ENCODE results near the gene FNIP2. TPM values are rescaled to one million over a fixed set of nuclear protein-coding genes. Genes with fewer than 3 reads are reported as not detected.

Gene FNIP2
- total RNA-seq, 1 experiment from 2014 or later = 15.8 TPM

- no peak for DNase-seq
- H3K4me3 ChIP-seq (ENCODE audit: low read depth, low read length) = no peak overlapping the region
- H3K4me1 ChIP-seq = no peaks in the 10 kb centered on the region
- no peaks in the 10 kb centered on the region for H3K36me3 ChIP-seq (ENCODE audit: control insufficient read depth, insufficient read depth, low read length)
- H3K4me3 Mint-ChIP-seq (ENCODE audit: unreplicated experiment) = no peak overlapping the region
- H3K36me3 Mint-ChIP-seq (ENCODE audit: insufficient read depth, unreplicated experiment) = no peaks in the 10 kb centered on the region
- ChIA-PET CTCF (no interaction called here), POLR2A (no interaction called here)
- TF ChIP-seq CTCF (IDR thresholded peaks at IDR 0.05; ENCODE audit: insufficient read depth in 1 of 2, low read depth in 1 of 2, low read length in 1 of 2, severe bottlenecking in 1 of 2, unreplicated experiment in 1 of 2) = no peak
- intact Hi-C loops (cut with micrococcal nuclease; ENCODE audit: unreplicated experiment) = no loop called here
- no peaks in the 10 kb centered on the region for H3K27me3 Mint-ChIP-seq (ENCODE audit: insufficient read depth, unreplicated experiment)
- no peak overlapping the region for H3K27ac Mint-ChIP-seq (ENCODE audit: unreplicated experiment)
- no TSS peak for BruUV-seq (replicated peaks)
- H3K9me3 ChIP-seq = no peaks in the 10 kb centered on the region
- no peaks in the 10 kb centered on the region for H3K9me3 Mint-ChIP-seq (ENCODE audit: unreplicated experiment)
- H3K4me1 Mint-ChIP-seq (ENCODE audit: low read depth, unreplicated experiment) = no peaks in the 10 kb centered on the region
- H3K27me3 ChIP-seq (replicated peaks; ENCODE audit: control insufficient read depth, insufficient read depth, low read length) = no peaks in the 10 kb centered on the region
These were observed 78.7 kb downstream of the FNIP2 start for GRCh38 chr4:158847535-158847934.

- BruUV-seq (replicated peaks) = no TSS peak
- DNase-seq = no peak
- no peak overlapping the region for H3K4me3 ChIP-seq (ENCODE audit: low read depth, low read length)
- H3K9me3 Mint-ChIP-seq (ENCODE audit: unreplicated experiment) = no peaks in the 10 kb centered on the region
- intact Hi-C loops (cut with micrococcal nuclease; ENCODE audit: unreplicated experiment) = loop anchor here (1.0 to 10.0 kb wide), 4 partner anchors 39 to 465 kb away; no protein-coding TSS in a partner anchor
- H3K4me1 ChIP-seq = no peaks in the 10 kb centered on the region
- no peak for TF ChIP-seq CTCF (IDR thresholded peaks at IDR 0.05; ENCODE audit: insufficient read depth in 1 of 2, low read depth in 1 of 2, low read length in 1 of 2, severe bottlenecking in 1 of 2, unreplicated experiment in 1 of 2)
- H3K9me3 ChIP-seq = no peaks in the 10 kb centered on the region
- H3K27ac Mint-ChIP-seq (ENCODE audit: unreplicated experiment) = no peak overlapping the region
- H3K36me3 ChIP-seq (ENCODE audit: control insufficient read depth, insufficient read depth, low read length) = no peaks in the 10 kb centered on the region
- no peaks in the 10 kb centered on the region for H3K27me3 Mint-ChIP-seq (ENCODE audit: insufficient read depth, unreplicated experiment)
- CTCF ChIA-PET = interaction anchor here (0.7 kb wide), 1 partner anchor 9 kb away, joined by 3 read pairs; no protein-coding TSS in a partner anchor
- H3K36me3 Mint-ChIP-seq (ENCODE audit: insufficient read depth, unreplicated experiment) = no peaks in the 10 kb centered on the region
- no peaks in the 10 kb centered on the region for H3K27me3 ChIP-seq (replicated peaks; ENCODE audit: control insufficient read depth, insufficient read depth, low read length)
- POLR2A ChIA-PET = no interaction called here
- no peaks in the 10 kb centered on the region for H3K4me1 Mint-ChIP-seq (ENCODE audit: low read depth, unreplicated experiment)
- H3K4me3 Mint-ChIP-seq (ENCODE audit: unreplicated experiment) = no peak overlapping the region
These were observed 80.9 kb downstream of the FNIP2 start for GRCh38 chr4:158849681-158850080.

DNA sequence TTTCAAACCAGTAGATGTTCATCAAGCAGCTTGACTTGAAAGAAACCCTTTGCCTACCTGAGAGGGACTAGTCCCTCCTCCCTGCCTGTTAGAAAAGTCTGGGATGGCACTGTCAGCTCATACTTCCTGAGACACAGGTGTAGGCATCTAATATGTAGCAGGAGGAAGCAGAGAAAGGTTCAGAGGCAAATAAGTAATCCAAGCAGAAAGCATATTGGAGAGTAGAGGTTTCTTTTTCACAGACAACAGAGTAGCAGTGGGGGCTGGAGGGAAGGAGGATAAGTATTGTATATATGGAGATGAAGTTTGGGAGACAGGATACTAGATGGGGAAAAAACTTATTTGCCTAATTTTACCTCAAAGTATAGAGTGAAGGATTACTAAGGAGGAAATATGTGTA, 81.5 kb downstream of the FNIP2 start:
- H3K36me3 Mint-ChIP-seq (ENCODE audit: insufficient read depth, unreplicated experiment) = no peaks in the 10 kb centered on the region
- H3K9me3 ChIP-seq = no peaks in the 10 kb centered on the region
- H3K4me3 ChIP-seq (ENCODE audit: low read depth, low read length) = no peak overlapping the region
- H3K27me3 ChIP-seq (replicated peaks; ENCODE audit: control insufficient read depth, insufficient read depth, low read length) = no peaks in the 10 kb centered on the region
- no TSS peak for BruUV-seq (replicated peaks)
- TF ChIP-seq CTCF (IDR thresholded peaks at IDR 0.05; ENCODE audit: insufficient read depth in 1 of 2, low read depth in 1 of 2, low read length in 1 of 2, severe bottlenecking in 1 of 2, unreplicated experiment in 1 of 2) = no peak
- no peaks in the 10 kb centered on the region; the same call in 1 of the 2 replicates for H3K36me3 ChIP-seq (ENCODE audit: control insufficient read depth, insufficient read depth, low read length)
- no peak overlapping the region for H3K27ac Mint-ChIP-seq (ENCODE audit: unreplicated experiment)
- H3K27me3 Mint-ChIP-seq (ENCODE audit: insufficient read depth, unreplicated experiment) = no peaks in the 10 kb centered on the region
- no peaks in the 10 kb centered on the region for H3K4me1 Mint-ChIP-seq (ENCODE audit: low read depth, unreplicated experiment)
- no peaks in the 10 kb centered on the region for H3K9me3 Mint-ChIP-seq (ENCODE audit: unreplicated experiment)
- ChIA-PET POLR2A (no interaction called here), CTCF (interaction anchor here (1.4 kb wide), 1 partner anchor 51 kb away, joined by 3 read pairs; no protein-coding TSS in a partner anchor)
- no peak for DNase-seq
- intact Hi-C loops (cut with micrococcal nuclease; ENCODE audit: unreplicated experiment) = loop anchor here (1.0 to 10.0 kb wide), 4 partner anchors 40 to 464 kb away; no protein-coding TSS in a partner anchor
- no peak overlapping the region for H3K4me3 Mint-ChIP-seq (ENCODE audit: unreplicated experiment)
- H3K4me1 ChIP-seq = no peaks in the 10 kb centered on the region

Data from Caco-2 (cell line).